Endothelial cell of umbilical vein (primary cell): ENCODE results near the gene TSPEAR. TPM values are rescaled to one million over a fixed set of nuclear protein-coding genes. Genes with fewer than 3 reads are reported as not detected.

Experiments used
- BruUV-seq: library from RNA; stranded (reverse); fragments of 400-500 nt; replicated peaks from 2 replicates; lab custom pipeline; 2021; lab: Mats Ljungman, UMichigan
- CTCF ChIA-PET: fragments of 300-600, 350-600 bp; sonication (Branson Sonifier 250); formaldehyde crosslinking; loops from one replicate; lab custom pipeline; 2021; ENCODE audit warnings: antibody characterized with exemption, inconsistent platforms; lab: Charles Lee
- POLR2A ChIA-PET: fragments of 300-600, 350-600 bp; sonication (Branson Sonifier 250); formaldehyde crosslinking; loops from one replicate; lab custom pipeline; 2021; ENCODE audit warnings: antibody characterized with exemption, inconsistent platforms; lab: Charles Lee
- DNase-seq: peaks from one replicate; pipeline ENCODE4 v3.0.0-alpha.2; 2011; ENCODE audit warnings: low read depth, low spot score
- FAIRE-seq: peaks from 2 replicates; lab custom pipeline; 2011; peaks lifted over from hg19 to GRCh38; lab: Jason Lieb, UNC
- H2AFZ ChIP-seq: 2 replicates; pipeline ENCODE4 v1.6.0; 2012; ENCODE audit warnings: low read depth, low read length, control low read depth, inconsistent platforms
- H3K27ac ChIP-seq: 2 replicates; pipeline ENCODE4 v1.5.1; 2011; ENCODE audit warnings: low read depth, mild to moderate bottlenecking, control low read depth, low read length, moderate library complexity; ENCODE audit not compliant: insufficient read depth
- H3K27me3 ChIP-seq, 2 experiments: 2 replicates each; pipeline versions ENCODE4 v1.6.0 to v1.6.1; 2011; ENCODE audit warnings: low read length in 2 of 2, mixed read lengths in 1 of 2; ENCODE audit not compliant: control insufficient read depth in 2 of 2, insufficient read depth in 2 of 2
- H3K36me3 ChIP-seq, 2 experiments: 2 replicates in 1 of 2; 3 replicates in 1 of 2; pipeline ENCODE4 v1.5.1; 2011; ENCODE audit warnings: low read length in 2 of 2, mild to moderate bottlenecking in 1 of 2, moderate library complexity in 1 of 2; ENCODE audit not compliant: control insufficient read depth in 2 of 2, insufficient read depth in 2 of 2; ENCODE audit errors: extremely low read depth in 1 of 2
- H3K4me1 ChIP-seq: 3 replicates; pipeline ENCODE4 v1.5.1; 2011; ENCODE audit warnings: mild to moderate bottlenecking, low read length; ENCODE audit not compliant: control insufficient read depth, insufficient read depth; ENCODE audit errors: extremely low read depth
- H3K4me2 ChIP-seq: 2 replicates; pipeline ENCODE4 v1.6.1; 2011; ENCODE audit warnings: low read length, control low read depth, mixed read lengths; ENCODE audit not compliant: insufficient read depth
- H3K4me3 ChIP-seq, 3 experiments: fragments of 200-600 bp in 1 of 3; sonication (generic), shearing (Covaris generic) in 1 of 3; replicated peaks in 1 of 3; 2 replicates each; pipeline ENCODE4 v1.5.1; 2011 to 2016; ENCODE audit warnings: control low read depth in 3 of 3, low read length in 3 of 3, mild to moderate bottlenecking in 2 of 3, inconsistent platforms in 1 of 3, low read depth in 1 of 3, moderate library complexity in 1 of 3; ENCODE audit not compliant: insufficient read depth in 1 of 3
- H3K79me2 ChIP-seq: 2 replicates; pipeline ENCODE4 v1.6.0; 2012; ENCODE audit warnings: low read length, inconsistent platforms; ENCODE audit not compliant: control insufficient read depth, insufficient read depth
- H3K9ac ChIP-seq: replicated peaks from 2 replicates; pipeline ENCODE3; 2011; ENCODE audit warnings: low read length, control low read depth; ENCODE audit not compliant: insufficient read depth; ENCODE audit errors: extremely low read depth
- H3K9me1 ChIP-seq: replicated peaks from 3 replicates; pipeline ENCODE4 v1.6.0; 2011; ENCODE audit warnings: mild to moderate bottlenecking, low read length; ENCODE audit not compliant: control insufficient read depth, insufficient read depth; ENCODE audit errors: extremely low read depth
- H3K9me3 ChIP-seq: replicated peaks from 2 replicates; pipeline ENCODE4 v1.5.1; 2012; ENCODE audit warnings: low read length, inconsistent platforms; ENCODE audit not compliant: control insufficient read depth, insufficient read depth
- H4K20me1 ChIP-seq: replicated peaks from 2 replicates; pipeline ENCODE3; 2011; ENCODE audit warnings: mild to moderate bottlenecking, low read length; ENCODE audit not compliant: control insufficient read depth, insufficient read depth; ENCODE audit errors: extremely low read depth
- CTCF ChIP-seq, 2 donors: IDR thresholded peaks; 1 replicate in 1 of 2; 2 replicates in 1 of 2; pipeline ENCODE4 v1.5.1; 2011; ENCODE audit warnings: low read length in 2 of 2, mild to moderate bottlenecking in 2 of 2, moderate library complexity in 2 of 2, control low read depth in 1 of 2, inconsistent platforms in 1 of 2, low read depth in 1 of 2; ENCODE audit not compliant: insufficient read depth in 1 of 2; ENCODE audit errors: extremely low read depth in 1 of 2
- EZH2 ChIP-seq: IDR thresholded peaks from 2 replicates; pipeline ENCODE4 v1.6.1; 2012; ENCODE audit warnings: borderline replicate concordance, low read depth, mild to moderate bottlenecking, moderate library complexity, low read length, inconsistent platforms; ENCODE audit not compliant: severe bottlenecking
- FOS ChIP-seq: IDR thresholded peaks from 2 replicates; pipeline ENCODE4 v1.6.1; 2011; ENCODE audit warnings: mild to moderate bottlenecking, low read length, moderate library complexity, borderline replicate concordance; ENCODE audit not compliant: insufficient read depth
- GATA2 ChIP-seq: IDR thresholded peaks from 2 replicates; pipeline ENCODE4 v1.7.0; 2011; ENCODE audit warnings: low read depth, mild to moderate bottlenecking, moderate library complexity, mixed read lengths, low read length; ENCODE audit not compliant: insufficient read length, insufficient read depth
- JUN ChIP-seq: IDR thresholded peaks from 2 replicates; pipeline ENCODE4 v1.6.1; 2011; ENCODE audit warnings: borderline replicate concordance, low read depth; ENCODE audit not compliant: insufficient read length, insufficient read depth
- MAX ChIP-seq: IDR thresholded peaks from 2 replicates; pipeline ENCODE4 v1.6.1; 2011; ENCODE audit not compliant: insufficient read depth, insufficient read length
- MYC ChIP-seq: IDR thresholded peaks from one replicate; pipeline ENCODE4 v1.6.1; 2011; ENCODE audit warnings: mild to moderate bottlenecking, low read depth, low read length
- POLR2A ChIP-seq: IDR thresholded peaks from 2 replicates; pipeline ENCODE4 v1.6.1; 2012; ENCODE audit warnings: low read depth, mild to moderate bottlenecking, control low read depth, low read length
- POLR2AphosphoS5 ChIP-seq: IDR thresholded peaks from 2 replicates; pipeline ENCODE4 v1.6.1; 2012; ENCODE audit warnings: low read depth, mild to moderate bottlenecking, control low read depth, low read length, moderate library complexity; ENCODE audit not compliant: insufficient read depth
- dilution Hi-C: fragments of 300-500 bp; cut with MboI; formaldehyde crosslinking; loops from one replicate; pipeline ENCODE4 v1.15.0; 2019; ENCODE audit warnings: low sequenced_read_pairs; ENCODE audit not compliant: extremely low pct_ligation_motif_present
- intact Hi-C: fragments of 100-400 bp; cut with micrococcal nuclease; formaldehyde crosslinking; loops from one replicate; pipeline ENCODE4 v1.10.0; 2022
- polyA plus RNA-seq, 4 experiments: library from polyadenylated mRNA; depleted of rRNA in 3 of 4; stranded (reverse) in 3 of 4; unstranded in 1 of 4; fragments of >200 nt; gene quantifications; 2 replicates each; pipeline versions ENCODE4 v1.2.1 to v1.2.3, GENCODE V29; 2011 to 2012; ENCODE audit warnings: missing spikeins in 1 of 4
- total RNA-seq: library from RNA; stranded (reverse); gene quantifications from 2 replicates; pipeline ENCODE4 v1.2.3, GENCODE V29; 2021

The TSPEAR gene
- total and polyA plus RNA-seq, 2 donors (not counting 3 experiments of a cell fraction or from before 2014, with no cell fraction given), result 0.01 TPM; not detected in 1

- Histone ChIP-seq H3K9me1 (no peaks in the 10 kb centered on the region), H3K9ac (no peak overlapping the region), H4K20me1 (no peaks in the 10 kb centered on the region), H3K79me2 (no peaks in the 10 kb centered on the region), H2AFZ (no peak overlapping the region), H3K4me2 (no peak overlapping the region), H3K4me3 (no peak overlapping the region), H3K4me1 (peaks cover 34% of the 10 kb centered on the region), H3K27me3 (no peaks in the 10 kb centered on the region), H3K36me3 (no peaks in the 10 kb centered on the region), H3K9me3 (no peaks in the 10 kb centered on the region), H3K27ac (no peak overlapping the region)
- DNase-seq (no peak), FAIRE-seq (no peak)
- intact Hi-C loops, result no loop called here
- TF ChIP-seq MAX, result no peak
- no TSS peak for BruUV-seq
- POLR2A ChIA-PET, result no interaction called here
- CTCF ChIA-PET, result interaction anchor here (1.5 kb wide), 1 partner anchor 37 kb away, joined by 4 read pairs; no protein-coding TSS in a partner anchor
- dilution Hi-C loops, result no loop called here
Measured at GRCh38 chr21:44756423-44757185, 45.2 kb upstream of the TSPEAR start.

- Histone ChIP-seq H3K4me1 (peaks cover 42% of the 10 kb centered on the region), H3K4me2 (peak overlapping the region; percentile 89), H3K36me3 (no peaks in the 10 kb centered on the region), H3K79me2 (no peaks in the 10 kb centered on the region), H3K27ac (peak overlapping the region; percentile 76), H2AFZ (no peak overlapping the region), H3K9me3 (no peaks in the 10 kb centered on the region), H3K4me3 (no peak overlapping the region), H3K9me1 (no peaks in the 10 kb centered on the region), H3K27me3 (no peaks in the 10 kb centered on the region), H4K20me1 (no peaks in the 10 kb centered on the region), H3K9ac (no peak overlapping the region)
- FAIRE-seq, result peak; percentile 97
- DNase-seq, result peak; percentile 85
- dilution Hi-C loops (no loop called here), intact Hi-C loops (loop anchor here (1.0 to 2.0 kb wide), 2 partner anchors 38 to 156 kb away; no protein-coding TSS in a partner anchor)
- no TSS peak for BruUV-seq
- TF ChIP-seq EZH2 (no peak), CTCF (IDR thresholded peaks at IDR 0.05; ENCODE audit: extremely low read depth in 1 of 2, insufficient read depth in 1 of 2, low read depth in 1 of 2, low read length in 2 of 2) (no peak), MYC (no peak), POLR2A (peak; percentile 34), GATA2 (peak; percentile 89), FOS (peak; percentile 67), MAX (no peak), JUN (peak; percentile 23), POLR2AphosphoS5 (peak; percentile 85)
- ChIA-PET CTCF (interaction anchor here (0.6 to 1.2 kb wide), 6 partner anchors 13 to 124 kb away, joined by 3 to 10 read pairs (median 3); no protein-coding TSS in a partner anchor), POLR2A (no interaction called here)
Measured at GRCh38 chr21:44755227-44755626, 43.9 kb upstream of the TSPEAR start.
